Activated CD4-positive, alpha-beta T cell treated with anti-CD3 and anti-CD28 coated beads, Interleukin-2, amount 50 U/mL, for 24 hours (primary cell): ENCODE data around the gene CASP3.
A peak's percentile ranks its signal among the peaks of the same experiment; 100 is the strongest.
"Not testable (repeated sequence)": the region's sequence is repeated elsewhere in the genome, so short reads cannot be mapped to it uniquely, and the experiment has no call there.

Source experiments
- DNase-seq, 2 donors: peaks; one replicate each; pipeline ENCODE4 v3.0.0-alpha.2; 2020; ENCODE audit warnings: low read depth in 1 of 2, low spot score in 1 of 2

Gene CASP3

DNA sequence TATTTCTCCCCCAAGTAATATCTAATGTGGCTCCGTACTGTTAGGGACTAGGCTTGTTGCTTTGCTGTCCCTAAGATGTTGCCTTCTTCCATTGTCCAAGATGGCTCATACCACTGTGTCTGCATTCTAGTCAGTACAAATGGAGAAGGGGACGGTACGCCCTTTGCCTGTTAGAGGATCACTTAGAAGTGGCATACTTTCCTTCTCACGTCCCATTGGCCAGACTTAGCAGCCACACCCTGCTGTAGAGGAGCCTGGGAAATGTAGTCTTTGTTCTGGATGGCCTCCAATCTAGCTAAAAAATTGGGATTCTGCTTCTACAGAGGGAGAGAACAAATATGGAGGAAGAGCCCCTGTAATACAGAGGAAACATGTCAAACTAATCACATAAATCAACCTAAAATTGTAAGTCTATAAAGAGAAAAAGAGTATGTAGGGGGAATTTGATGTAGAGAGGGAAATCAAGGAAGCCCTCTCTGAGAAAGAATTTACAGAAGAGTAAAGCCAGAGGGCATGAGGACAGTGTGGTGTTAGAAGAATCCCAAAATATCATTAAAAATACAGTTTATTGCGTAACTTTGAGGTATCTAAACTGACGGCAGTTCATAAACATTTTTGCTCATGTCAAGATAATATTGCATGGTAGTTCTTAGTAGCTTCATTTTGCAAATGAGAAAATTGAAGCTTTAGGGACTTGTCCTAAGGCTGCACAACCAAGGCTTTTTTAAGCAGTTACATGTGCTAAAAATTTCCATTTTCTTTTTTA, 15.4 kb upstream of the CASP3 start:
- no peak for DNase-seq

DNA sequence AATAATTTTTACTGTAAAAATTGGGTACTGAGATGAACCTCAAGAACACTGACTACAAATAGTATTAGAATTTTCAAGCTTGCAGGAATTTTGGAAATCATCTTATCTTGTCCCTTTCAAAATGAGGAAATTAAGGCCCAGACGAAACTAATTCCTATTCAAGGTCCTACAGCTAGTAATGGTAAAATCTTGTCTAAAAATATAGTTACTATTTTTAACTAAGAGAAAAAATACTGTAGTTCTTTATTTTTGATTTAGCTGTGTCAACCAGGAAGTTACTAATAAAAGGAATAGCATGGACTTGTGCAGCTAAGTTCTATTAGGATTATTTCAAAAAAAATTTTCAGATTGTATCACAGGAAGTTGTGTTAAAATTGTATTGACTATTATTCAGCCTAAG, 13.0 kb upstream of the CASP3 start:
- no peak for DNase-seq

DNA sequence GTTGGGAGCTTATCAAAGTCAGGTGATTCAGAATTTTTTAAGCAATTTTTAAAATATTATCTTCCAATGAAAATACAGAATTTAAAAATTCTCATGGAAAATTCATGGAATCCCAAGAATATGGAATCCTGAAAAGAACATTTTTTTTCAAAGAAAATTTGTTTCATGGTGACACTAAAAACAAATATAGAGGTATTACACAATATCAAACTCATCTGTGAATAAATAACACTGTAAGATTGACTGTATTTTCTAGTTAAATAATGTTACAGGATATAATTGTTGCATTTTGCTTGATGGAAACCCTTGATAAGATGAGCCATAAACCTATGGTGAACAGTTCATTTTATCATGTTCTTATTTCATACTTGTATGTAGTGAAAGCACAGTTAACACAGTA, 11.7 kb upstream of the CASP3 start:
- DNase-seq = no peak

DNA sequence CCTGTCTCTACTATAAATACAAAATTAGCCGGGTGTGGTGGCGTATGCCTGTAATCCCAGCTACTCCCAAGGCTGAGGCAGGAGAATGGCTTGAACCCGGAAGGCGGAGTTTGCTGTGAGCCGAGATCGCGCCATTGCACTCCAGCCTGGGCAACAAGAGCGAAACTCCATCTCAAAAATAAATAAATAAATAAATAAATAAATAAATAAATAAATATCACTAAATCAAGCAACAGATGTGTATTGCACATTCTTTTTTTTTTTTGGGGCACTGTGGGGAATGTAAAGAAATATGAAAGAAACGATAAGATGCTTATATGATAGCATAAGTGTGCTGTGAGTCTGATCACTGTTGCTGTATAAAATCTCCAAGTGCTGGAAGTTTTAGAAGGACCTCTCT, 8.6 kb upstream of the CASP3 start:
- not testable (repeated sequence) for DNase-seq

DNA sequence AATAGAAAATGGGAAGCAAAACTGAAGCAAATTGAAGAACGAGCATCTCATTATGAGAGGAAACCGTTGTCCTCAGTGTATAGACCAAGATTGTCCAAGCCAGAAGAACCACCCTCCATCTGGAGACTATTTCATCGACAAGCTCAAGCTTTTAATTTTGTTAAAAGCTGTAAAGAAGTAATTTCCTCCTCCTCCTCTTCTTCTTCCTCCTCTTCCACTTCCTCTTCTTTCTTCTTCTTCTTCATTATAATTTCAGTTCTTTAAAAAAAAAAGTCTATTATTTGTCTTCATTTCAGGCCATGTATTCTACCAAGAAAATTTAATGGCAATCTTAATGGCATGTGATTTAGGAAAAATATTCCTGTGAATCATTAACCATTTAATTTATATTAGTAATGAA, 7.9 kb upstream of the CASP3 start:
- no peak for DNase-seq

DNA sequence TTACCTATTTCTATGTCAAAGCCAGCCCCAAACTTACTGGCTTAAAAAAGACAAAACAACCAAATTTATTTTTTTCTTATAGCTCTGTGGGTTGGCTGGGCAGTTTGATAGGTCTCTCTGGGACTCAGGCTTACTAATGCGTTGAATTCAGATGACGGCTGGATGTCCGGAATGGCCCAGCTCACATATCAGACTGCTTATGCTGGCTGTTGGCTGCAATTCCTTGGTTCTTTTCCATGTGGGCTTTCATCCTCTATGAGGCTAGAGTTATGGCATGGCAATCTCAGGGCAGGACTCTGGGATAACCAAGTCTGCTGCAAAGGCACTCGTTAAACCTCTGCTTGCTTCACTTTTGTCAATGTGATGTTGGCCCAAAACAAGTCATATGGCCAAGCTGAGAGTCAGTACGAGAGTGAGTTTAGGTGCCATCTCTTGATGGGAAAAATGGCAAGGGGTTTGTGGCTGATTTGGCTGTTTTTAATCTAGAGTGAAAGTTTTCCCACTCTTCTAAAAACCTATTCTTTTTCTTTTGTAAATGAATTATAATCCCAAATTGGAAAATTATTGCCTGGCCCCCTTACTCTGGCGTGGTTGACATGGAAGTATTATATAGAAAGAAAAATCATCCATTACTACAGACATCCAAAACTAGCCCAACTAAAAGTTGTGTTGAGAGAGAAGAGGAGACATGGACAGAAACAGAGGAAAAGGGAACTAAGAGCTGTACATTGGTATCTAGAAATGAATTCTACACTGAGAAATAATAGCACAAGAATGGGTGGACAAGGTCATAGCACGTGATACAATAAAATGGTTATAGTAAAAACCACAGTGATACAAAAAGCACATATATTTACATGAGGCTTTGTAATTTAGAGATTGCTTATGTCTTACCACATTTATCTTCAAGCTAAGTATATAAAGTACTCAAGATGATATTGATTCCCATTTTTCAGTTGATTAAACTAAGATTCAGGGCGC, 6.9 kb upstream of the CASP3 start:
- DNase-seq = no peak

DNA sequence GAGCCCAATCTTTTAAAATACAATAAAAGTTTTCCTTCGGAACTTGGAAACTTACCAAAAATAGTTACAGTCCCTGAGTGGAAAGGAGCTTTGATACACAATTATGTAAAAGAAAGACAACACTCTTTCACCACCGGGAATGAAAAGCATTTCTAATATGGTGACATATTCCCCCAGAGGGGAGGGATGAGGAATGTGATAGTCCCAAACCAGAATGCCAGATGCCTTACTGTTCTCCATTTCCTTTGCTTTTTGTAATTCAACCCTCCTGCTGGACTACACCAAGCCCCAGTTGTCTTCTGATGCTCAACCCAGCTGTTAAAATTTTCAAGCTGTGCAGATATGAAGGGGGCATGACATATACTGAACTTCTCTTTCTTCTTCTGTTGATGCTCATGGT, 4.4 kb upstream of the CASP3 start:
- no peak for DNase-seq

DNA sequence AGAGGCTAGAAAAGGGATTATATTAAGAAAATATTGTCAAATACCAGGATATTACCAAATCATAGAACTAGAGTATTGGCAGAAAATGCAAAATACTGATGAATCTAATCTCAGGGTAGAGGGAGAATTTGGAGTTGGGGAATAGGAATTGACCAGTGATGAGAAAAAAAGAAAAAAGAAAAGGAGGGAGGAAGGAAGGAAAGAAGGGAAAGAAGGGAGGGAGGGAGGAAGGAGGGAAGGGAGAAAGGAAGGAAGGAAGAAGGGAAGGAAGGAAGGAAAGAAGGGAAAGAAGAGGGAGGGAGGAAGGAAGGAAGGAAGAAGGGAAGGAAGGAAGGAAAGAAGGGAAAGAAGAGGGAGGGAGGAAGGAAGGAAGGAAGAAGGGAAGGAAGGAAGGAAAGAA, 3.4 kb upstream of the CASP3 start:
- not testable (repeated sequence) for DNase-seq

DNA sequence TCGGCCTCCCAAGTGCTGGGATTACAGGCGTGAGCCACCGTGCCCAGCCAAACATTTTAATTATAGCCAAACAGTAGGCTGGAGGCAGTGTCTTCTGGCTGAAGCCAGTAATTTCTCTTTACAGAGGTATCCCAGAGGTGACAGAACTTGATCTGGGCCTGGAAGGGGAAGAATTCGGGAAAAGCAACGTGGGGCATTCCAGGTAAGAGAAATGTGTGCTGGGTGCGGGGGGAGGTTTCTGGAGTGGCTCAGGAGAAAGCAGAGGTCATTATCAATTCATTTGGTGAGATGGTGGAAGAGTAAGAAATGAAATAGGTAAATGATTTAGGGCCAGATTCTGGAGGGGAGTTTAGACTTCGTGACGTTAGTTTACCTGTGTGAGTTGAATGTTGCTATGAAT, 2.7 kb upstream of the CASP3 start:
- DNase-seq = no peak

DNA sequence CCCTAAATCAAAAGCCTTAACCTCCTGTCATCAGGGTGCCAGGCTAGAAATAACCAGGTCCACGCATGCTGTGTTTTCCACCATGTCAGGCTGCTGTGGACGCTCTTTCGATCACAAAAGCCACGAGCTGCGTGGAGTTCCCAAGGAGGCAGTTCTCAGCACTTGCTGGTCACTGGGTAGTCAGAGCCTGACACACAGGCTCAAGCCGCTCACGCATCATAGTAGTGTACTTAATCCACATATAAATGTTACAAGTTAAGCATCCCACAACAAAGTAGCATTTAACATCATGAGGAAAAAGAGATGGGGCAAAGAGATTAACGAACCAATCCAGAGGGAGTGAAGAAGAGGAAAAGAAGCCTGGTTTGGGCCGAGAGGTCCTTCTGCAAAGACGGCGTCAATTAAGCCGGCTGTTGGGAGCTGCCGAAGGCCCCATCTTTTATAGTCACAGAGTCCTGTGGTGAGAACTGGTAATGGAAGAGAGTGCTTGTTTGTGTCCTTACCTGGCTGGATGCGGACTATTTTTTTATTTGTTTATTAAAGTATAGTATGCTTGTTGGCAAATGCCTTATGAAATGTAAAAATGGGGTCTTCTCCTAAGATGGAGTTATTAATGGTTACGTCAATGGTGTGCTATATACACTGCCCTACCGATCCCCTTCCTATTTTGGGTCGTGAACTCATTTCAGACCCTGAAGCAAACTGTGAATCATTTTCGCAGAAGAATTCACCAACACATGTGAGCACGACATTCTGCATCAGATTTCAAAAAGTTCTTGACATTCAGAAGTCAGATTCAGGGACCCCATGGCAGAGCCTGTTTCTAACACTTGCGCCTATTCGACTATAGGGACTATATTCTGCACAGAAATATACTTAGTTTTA, 966 bp upstream of the CASP3 start:
- no peak for DNase-seq

DNA sequence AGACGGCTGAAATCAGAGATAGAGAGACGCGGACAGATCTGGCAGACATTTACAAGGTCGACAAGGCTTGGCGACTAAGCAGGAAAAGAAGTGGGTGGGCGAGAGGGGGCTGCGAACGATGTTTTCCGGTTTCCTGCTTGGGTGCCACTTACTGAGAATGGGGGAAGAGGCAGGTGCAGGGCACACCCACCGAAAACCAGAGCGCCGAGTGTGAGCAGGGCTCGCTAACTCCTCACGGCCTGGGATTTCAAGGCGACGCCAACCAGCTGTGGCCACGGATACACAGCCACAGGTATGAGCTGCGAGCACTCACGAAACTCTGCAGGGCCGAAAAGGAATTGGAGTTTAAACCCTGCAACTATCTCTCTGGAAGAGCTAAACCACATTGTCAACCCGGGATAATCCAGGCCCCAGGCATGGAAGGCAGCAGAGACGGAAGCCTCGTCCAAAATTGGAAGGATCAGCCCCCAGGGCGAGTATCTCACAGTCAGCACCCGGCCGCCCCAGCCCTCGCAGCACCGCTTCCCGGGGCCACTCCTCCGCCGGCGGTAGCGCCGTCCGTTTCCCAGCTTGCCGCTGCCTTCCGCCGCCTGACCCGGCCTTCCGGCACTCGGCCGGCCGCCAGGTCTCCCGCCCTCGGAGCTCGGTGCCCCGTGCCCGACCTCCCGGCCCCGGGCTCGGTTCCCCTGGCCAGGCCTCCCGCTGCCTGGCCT, 778 bp downstream of the CASP3 start:
- DNase-seq = peak in 1 of 2 donors; percentile 9

DNA sequence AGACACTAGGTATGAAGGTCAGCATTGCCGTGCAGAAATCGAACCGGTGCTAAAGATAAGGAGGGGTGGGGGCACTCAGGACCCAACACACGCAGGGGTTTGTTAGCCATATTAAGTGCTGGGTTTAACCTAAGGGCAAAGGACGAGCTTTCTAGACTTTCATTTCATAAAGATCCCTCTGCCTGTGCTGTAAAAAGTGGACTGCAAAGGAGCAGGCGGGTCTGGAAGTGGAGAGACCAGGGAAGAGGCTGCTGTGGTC, 1.3 kb downstream of the CASP3 start:
- DNase-seq = no peak

DNA sequence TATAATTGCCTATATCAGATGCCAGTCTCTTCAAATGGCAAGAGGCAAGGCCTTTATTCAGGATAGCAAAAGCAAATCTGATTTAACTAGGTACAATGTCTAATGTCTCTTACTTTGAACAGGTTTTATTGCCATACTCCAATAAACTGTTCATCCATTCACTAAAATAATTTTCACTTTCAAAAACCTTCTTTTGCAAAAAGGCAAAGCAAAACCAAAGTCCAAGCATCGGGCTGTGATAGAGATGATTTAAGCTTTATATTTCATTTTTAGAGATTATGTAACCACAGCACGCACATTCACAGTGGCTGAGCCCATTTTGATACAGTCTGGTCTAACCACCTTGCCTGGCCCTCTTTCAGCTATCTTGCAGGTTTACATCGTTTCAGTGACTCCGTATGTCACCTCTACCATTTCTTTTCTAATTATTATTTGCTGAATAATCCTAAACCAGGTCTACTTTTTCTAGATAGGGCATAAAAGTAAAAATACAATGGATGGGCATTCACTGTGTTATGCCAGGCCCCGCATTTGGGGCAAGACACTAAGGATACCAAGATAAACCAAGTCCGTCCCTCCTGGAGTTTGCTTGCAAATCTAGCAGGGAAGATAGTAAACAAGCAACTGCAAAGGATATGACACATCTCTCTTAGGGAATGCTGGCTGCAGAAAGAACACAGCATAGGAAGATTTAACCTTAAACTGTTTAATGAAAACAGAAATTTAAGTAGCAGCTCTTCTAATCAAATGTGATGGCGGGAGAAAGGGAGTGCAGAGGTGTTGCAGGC, 1.8 kb downstream of the CASP3 start:
- DNase-seq = no peak

DNA sequence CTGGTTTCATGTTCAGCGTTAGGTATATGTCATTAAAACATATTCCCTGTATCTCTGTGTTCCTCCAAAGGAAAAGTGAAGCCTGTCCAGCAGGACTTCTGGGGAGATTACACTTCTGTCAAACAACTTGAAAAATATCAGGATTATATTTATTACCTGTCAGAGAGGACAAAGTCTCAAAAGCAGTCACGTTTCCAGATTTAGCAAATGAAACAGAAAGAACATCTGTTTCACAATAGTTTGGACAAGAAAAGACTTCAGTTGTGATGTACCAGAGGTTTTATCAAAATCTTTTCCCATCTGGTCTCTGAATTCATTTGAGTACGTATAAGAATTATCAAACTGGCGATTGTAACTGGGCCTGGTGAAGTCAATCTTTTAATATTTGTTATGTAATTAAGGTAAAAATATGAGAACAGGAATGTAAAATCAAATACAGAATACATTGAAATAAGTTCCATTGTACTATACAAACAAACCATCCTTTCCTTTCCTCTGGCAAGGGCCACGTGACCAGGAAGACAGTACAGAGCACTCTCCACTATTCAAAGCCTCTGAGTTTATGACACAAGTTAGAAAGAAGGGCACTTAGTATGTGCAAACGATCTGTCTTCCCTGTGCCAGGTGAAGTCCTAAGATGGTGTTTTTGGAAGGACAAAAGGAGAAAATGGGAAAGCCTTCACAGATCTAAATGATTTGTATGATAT, 3.2 kb downstream of the CASP3 start:
- DNase-seq = no peak

DNA sequence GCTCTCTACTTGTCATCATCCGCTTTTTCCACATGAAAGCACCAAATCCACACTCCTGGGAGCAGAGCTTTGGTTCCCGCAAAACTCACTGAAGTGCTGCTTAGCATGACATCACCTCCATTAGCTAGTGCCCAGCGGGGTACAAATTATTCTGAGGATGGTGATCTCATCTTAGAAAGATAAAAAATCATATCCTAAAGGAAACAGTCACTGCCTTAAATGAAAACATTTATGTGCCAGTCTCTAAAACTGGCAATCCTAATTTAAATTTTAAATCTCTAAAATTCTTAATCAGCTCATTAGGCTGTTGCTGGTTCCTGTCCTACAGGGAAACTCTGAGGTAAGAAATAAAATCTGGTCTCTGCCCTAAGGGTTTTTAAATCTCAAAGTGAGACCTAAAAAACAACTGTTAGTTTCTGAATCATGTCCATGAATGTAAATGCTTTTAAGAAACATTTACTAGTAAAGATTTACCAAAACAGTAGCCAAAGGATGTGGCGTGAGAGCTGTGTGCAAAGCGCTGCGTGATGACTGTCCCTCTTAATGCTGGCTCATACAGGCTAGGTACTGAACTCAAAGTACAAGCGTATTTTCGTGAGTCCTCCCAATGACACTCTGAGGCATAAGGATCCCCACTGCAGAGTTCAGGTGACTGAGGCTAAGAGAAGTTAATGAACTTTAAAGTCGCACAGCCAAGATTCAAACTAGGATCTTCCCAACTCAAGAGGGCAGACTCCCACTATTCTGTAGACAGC, 4.5 kb downstream of the CASP3 start:
- no peak for DNase-seq

DNA sequence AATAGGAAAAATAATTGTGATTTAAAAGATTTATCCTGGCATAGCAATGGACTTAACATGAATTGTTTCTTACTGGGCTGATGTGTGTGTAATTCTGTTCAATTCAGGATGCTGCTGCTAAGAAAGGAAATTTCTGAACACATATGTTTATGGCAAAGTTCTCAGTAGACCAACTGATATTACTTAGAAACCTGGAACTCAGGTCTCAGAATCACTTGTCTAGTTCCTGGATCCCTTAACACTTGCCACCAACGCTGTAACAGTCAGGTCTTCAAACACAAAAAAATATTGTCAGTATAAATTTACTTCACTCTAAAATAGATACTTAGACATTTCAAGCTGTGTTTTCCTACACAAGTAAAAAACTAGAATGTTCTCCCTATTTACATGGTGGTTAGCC, 5.5 kb downstream of the CASP3 start:
- DNase-seq = no peak

DNA sequence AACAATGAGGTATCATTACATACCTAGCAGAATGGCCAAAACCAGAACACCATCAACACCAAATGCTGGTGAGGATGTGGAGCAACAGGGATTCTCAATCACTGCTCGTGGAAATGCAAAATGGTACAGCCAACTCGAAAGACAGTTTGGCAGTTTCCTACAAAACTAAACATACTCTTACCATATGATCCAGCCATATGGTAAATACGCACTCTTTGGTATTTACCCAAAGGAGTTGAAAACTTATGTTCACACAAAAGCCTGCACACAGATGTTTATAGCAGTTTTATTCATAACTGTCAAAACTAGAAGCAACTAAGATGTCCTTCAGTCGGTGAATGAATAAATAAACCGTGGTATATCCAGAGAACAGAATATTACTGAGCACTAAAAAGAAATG, 7.8 kb downstream of the CASP3 start:
- DNase-seq = no peak

DNA sequence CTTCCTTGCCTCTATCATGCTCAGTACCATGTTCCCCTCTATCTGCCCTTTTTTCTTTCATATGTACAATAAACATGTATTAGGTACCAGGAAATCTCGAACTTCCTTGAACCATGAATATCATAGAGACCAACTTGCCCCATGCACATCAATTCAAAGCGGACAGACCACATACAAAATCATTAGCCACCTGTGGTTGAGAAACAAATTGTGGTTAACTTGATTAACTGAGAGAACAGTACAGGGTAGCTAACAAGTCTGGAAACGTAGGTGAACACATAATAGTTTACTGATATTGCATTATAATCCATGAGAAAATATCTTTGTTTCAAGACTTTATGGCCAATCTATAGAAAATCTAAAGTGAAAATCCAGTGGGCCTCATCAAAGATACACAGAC, 8.2 kb downstream of the CASP3 start:
- no peak for DNase-seq

DNA sequence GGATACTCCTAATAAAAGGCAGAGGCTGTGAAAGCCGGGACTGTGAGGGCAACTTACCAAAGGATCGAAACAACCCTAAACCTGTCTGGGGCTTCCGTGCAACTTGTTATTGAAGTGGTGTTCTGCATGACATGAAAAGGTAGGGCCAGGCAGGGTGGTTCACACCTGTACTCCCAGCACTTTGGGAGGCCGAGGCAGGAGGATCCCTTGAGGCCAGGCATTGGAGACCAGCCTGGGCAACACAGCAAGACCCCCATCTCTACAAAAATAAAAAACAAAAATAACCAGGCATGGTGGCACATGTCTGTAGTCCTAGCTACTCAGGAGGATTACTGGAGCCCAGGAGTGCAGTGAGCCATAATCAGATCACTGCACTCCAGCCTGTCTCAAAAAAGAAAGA, 12.3 kb downstream of the CASP3 start:
- no peak for DNase-seq
